NCI-H2227 (cell line): ENCODE measurements around the gene BCOR.

Experiments
- DNase-seq: peaks from one replicate; lab custom pipeline; 2025; ENCODE audit not compliant: unreplicated experiment; lab: John Stamatoyannopoulos, UW

Gene BCOR

DNA sequence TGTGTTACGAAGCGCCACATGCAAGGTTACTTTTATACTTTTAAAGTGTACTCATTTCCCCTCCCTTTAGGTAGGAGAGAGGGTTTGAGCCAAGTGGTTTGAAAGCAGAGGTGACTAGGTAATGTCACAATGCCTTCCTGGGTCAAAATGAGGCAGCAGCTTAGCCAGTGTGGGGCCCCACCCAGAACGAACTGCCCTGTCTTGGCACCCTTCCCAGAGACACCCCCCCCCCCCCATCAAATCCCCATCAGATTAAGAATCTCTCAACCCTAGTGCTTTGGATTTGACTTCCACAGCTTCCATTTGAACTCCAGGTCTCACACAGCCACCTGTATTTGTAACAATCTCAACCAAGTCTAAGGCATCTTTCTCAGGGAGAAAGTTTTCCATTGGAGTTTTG is 31.1 kb downstream of the BCOR start:
- DNase-seq = no peak

DNA sequence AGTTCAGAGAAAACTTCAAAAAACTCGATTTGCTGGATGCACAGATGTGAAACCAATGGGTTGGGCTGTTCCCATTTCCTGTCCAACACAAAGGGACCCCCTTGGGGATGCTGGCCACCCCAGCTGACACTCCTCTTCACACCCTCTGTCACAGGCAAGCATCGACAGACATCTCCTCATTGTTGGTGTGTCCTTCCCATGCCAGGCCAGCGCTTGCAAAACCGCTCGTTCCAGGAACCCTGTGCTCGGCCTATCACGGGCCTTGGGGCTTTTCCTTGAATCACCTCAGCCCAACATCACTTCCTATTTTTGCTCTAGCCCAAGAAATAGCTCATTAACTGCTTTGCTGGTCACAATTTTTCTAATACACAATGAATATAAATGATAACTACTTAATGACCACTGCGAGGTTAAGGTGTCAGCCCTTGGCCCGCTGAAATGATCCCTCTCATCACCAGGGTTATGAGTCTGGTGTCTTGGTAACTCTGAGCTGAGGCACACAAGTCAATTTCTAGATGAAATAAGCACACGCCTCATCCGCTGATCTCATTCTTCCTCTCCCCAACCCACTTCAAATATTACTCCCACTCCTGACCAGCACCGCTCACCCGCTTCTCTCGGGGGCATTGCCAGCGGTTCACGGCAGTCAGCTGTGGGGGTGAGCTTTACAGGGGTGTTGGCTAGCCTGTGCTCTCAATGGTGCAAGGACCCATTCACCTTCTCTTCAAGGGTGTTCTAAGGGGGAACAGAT is 32.3 kb downstream of the BCOR start:
- no peak for DNase-seq

DNA sequence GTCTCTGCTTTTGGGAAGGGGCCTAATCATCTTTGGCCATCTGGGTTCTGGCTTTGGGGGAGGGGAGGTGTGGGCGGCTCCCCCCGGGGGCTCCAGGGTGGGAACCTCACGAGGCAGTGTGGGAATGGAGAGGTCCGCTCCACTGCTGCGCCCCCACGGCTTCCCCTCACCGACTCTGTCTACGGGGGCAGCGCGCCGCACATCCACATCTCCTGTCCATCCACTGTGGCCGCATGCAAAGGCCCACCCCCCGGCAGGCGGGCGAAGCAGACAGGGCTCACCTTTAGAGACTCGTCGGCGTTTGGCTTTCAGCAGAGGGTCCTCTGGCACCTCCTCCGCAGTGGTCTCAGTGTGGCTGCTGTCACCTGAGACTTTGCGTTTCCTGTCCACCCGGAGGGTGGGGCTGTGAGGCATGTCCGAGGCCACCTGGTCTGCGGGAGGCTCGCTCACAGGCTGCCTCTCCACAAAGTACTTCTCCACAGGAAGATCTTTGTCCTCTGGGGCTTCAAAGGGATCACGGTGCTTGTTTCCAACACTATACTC is 33.6 kb downstream of the BCOR start:
- DNase-seq = no peak

- DNase-seq = no peak
Observed at GRCh38 chrX:40063555-40063954, 34.2 kb downstream of the BCOR start.

DNA sequence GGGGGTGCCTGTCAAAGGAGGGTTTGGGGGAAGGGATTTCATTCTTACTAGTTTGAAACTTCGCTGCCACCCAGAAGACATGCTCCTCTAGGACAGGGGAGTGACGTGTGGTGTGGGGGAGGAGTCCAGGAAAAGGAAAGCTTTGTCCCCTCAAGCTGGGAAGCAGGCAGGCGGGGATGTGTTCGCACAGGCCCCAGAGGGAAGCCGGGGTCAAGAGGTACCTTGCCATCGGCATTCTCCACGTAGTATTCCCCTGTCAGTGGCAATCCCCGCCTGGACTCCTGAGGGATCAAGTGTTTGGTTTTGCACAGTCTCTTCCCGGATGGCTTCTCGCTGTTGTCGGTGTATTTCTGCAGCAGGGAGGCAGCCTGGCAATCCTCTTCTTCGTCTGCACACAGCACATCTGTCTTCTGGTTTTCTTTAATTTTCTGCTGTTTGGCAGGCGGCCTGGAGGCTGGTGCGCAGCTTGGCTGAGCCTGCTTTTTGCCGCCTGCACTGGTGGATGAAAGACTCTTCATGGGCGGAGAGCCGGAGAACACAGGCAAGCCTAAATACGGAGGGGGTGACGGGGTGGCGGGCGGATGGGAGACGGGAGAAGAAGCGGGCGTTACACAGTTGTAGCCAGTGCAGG is 35.1 kb downstream of the BCOR start:
- DNase-seq = no peak

DNA sequence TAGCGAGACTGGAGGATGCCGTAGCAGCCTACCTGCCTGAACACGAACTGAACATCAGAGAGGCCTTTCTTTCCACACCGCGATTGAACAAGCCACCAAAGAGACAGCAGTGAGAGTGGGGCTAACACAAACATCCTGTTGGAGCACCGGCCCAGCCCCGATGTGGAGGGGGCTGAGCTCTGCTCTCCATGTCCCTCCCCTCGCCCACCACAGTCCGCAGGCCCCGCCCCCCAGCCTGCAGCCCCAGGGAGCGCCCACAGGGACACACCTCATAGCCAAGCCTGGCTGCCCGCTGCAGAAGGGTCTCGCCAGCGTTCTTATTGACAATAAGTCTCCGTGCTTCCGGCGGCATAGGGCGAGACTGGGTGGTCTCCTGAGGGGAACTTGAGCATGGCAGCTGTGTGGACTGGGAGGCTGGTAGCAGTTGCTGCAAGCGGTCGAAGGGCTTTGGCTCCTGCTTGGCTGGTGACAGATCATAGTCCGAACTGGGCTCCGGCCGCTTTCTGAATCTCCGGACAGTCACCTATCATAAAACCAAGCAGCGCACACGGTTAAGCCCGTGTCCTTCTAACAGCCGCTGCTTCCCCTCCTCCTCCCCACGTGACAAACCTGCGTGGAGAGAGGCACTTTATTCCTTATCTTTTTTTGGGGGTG is 35.8 kb downstream of the BCOR start:
- no peak for DNase-seq

DNA sequence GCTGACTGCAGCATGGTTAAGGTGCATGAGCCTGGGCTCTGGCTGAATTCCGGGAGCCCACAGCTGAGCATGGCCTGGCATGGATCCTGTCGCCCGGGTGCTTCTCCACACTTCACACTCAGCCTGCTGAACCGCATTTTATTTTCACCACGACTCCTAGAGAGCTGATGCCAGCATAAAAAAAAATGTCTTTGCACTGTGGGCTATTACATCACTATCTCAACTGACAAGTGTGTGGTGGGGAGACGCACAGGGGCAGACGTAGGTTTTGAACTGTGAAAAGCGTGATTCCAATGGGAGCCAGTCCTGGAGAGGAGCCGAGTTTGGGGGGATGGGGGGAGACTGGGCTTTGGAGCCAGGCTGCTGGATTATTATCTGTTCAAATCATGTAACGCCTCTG is 36.8 kb downstream of the BCOR start:
- DNase-seq = no peak

GRCh38 chrX:40060356-40060845 is 37.4 kb downstream of the BCOR start:
- no peak for DNase-seq

- no peak for DNase-seq
Observed at GRCh38 chrX:40058719-40059118, 39.0 kb downstream of the BCOR start.

DNA sequence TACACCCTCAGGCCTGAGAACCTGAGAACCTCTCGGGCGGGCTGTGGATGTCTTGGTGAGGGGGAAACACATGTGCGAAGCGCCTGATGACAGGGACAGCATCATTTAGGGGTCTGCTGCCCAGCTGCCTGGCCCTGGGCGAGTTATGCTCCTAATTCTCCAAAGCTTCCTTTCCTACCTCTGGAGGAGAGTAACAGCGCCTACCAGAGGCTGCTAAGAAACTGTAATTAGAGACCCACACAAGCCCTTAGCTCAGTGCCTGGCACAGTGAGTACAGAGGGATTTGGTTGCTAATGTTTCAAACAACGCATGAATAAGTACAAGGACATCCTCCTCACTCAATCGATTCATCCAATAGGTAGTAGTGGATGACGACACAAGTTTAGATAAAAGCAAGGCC is 40.4 kb downstream of the BCOR start:
- DNase-seq = no peak

GRCh38 chrX:40056420-40056819 is 41.3 kb downstream of the BCOR start:
- no peak for DNase-seq

DNA sequence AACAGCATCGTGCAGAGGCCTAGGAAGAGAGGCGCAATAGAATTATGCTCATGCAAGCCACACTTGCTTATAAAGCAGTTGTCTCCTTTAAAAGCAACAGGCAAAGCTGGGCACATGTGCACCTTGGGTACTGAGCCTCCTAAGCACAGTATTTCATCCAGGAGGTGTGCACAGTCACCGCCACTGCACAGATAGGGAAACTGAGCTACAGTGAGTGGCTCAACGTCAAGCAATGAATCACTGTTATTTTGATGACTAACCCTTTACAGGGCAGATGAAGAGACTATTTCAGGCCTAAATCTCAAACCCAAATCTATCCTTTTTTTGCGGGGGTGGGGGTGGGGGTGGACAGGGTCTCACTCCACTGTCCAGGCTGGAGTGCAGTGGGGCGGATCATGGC is 42.3 kb downstream of the BCOR start:
- no peak for DNase-seq

GRCh38 chrX:40054793-40055192 is 43.0 kb downstream of the BCOR start:
- DNase-seq = no peak

DNA sequence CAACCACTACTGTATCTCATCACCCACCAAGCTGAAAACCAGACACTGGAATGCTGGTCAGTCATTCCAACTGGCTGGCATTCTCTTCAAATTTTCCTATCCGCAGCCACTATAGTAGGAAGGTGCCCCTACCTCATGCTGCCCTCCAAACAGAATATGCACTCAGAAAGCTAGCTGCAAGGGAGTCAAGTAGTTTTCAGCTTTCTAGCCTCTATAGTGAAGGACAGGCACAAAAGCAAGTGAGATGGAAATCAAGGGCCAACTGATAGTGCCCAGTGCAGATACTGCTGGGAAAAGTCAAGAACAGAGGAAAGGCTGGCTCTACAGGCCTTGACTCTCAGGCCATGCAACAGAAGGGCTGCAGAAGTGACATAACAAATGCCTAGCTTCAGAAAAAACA is 47.2 kb downstream of the BCOR start:
- peak; percentile 14 for DNase-seq

GRCh38 chrX:40049084-40049641 is 48.6 kb downstream of the BCOR start:
- no peak for DNase-seq

- no peak for DNase-seq
Observed at GRCh38 chrX:40047485-40047884, 50.3 kb downstream of the BCOR start.

DNA sequence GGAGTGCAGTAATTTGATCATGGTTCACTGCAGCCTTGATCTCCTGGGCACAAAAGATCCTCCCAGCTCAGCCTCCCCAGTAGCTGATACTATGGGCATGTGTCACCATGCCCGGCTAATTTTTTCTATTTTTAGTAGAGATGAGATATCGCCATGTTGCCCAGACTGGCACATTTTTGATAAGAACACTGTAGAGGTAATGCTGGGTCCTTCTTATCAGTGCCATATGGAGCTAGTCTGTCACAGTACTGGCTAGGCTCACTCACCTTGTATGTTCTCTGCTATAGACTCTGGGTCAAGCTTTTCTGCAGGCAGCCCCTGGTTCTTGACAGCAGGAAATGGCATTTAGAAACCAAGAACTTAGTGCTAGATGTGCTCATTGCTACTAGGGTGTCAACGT is 53.9 kb downstream of the BCOR start:
- no peak for DNase-seq

- no peak for DNase-seq
Observed at GRCh38 chrX:40041915-40042314, 55.8 kb downstream of the BCOR start.

- no peak for DNase-seq
Observed at GRCh38 chrX:40040686-40041461, 56.9 kb downstream of the BCOR start.

DNA sequence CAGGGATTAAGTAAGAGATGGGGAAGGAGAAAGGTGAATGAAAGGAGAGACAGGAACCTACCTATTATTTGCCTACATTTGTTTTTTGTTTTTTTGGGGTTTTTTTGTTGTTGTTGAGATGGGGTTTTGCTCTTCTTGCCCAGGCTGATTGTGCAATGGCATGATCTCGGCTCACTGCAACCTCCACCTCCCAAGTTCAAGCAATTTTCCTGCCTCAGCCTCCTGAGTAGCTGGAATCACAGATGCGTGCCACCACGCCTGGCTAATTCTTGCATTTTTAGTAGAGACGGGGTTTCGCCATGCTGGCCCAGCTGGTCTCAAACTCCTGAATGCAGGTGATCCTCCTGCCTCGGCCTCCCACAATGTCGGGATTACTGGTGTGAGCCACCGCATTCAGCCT is 57.9 kb downstream of the BCOR start:
- DNase-seq = no peak

GRCh38 chrX:40037367-40037766 is 60.4 kb downstream of the BCOR start:
- DNase-seq = no peak
